H1 (cell line): ENCODE measurements around the gene GSK3B. TPM values are rescaled to one million over a fixed set of nuclear protein-coding genes. Genes with fewer than 3 reads are reported as not detected.

Source experiments
- CTCF ChIA-PET: fragments of 300-600 bp; sonication (Branson Sonifier 250); formaldehyde crosslinking; loops from one replicate; lab custom pipeline; 2021; ENCODE audit not compliant: partially characterized antibody; lab: Charles Lee
- POLR2A ChIA-PET: fragments of 300-600 bp; sonication (Branson Sonifier 250); formaldehyde crosslinking; loops from one replicate; lab custom pipeline; 2021; ENCODE audit warnings: inconsistent platforms; ENCODE audit not compliant: partially characterized antibody; lab: Charles Lee
- DNase-seq, 2 experiments: peaks; one replicate each; pipeline versions ENCODE4 v3.0.0 to v3.0.0-alpha.2; 2010 to 2022; ENCODE audit warnings: low spot score in 2 of 2, low read depth in 1 of 2, mixed read lengths in 1 of 2
- FAIRE-seq: peaks from 2 replicates; lab custom pipeline; 2011; peaks lifted over from hg19 to GRCh38; lab: Jason Lieb, UNC
- H2AFZ ChIP-seq: 2 replicates; pipeline ENCODE4 v1.8.1; 2012; ENCODE audit warnings: low read length, inconsistent platforms
- H2AK5ac ChIP-seq: 2 replicates; pipeline ENCODE4 v1.6.1; 2013; ENCODE audit warnings: low read depth, low read length
- H2BK120ac ChIP-seq: replicated peaks from 2 replicates; pipeline ENCODE3; 2013; ENCODE audit warnings: low read depth, low read length, inconsistent platforms
- H2BK12ac ChIP-seq: 2 replicates; pipeline ENCODE4 v1.6.1; 2013; ENCODE audit warnings: low read depth, low read length
- H2BK15ac ChIP-seq: 2 replicates; pipeline ENCODE4 v1.6.1; 2013; ENCODE audit warnings: low read length
- H2BK20ac ChIP-seq: 2 replicates; pipeline ENCODE4 v1.6.1; 2013; ENCODE audit warnings: low read length
- H2BK5ac ChIP-seq: 2 replicates; pipeline ENCODE4 v1.6.1; 2013; ENCODE audit warnings: low read depth, low read length
- H3K14ac ChIP-seq: 2 replicates; pipeline ENCODE4 v1.6.1; 2013; ENCODE audit warnings: inconsistent platforms; ENCODE audit not compliant: insufficient read length
- H3K18ac ChIP-seq: 2 replicates; pipeline ENCODE4 v1.6.1; 2013; ENCODE audit warnings: low read length; ENCODE audit errors: extremely low read depth
- H3K23ac ChIP-seq: 2 replicates; pipeline ENCODE4 v1.6.1; 2013; ENCODE audit warnings: inconsistent platforms; ENCODE audit not compliant: insufficient read length
- H3K23me2 ChIP-seq: 2 replicates; pipeline ENCODE4 v1.6.1; 2013; ENCODE audit warnings: low read depth, low read length
- H3K27ac ChIP-seq: 2 replicates; pipeline ENCODE4 v1.6.1; 2011; ENCODE audit warnings: low read depth, low read length, inconsistent platforms
- H3K27me3 ChIP-seq, 4 experiments: replicated peaks in 1 of 4; 1 replicate in 1 of 4; 2 replicates in 3 of 4; pipeline versions ENCODE4 v1.6.1 to v1.8.1; 2011 to 2013; ENCODE audit warnings: low read length in 3 of 4, mild to moderate bottlenecking in 3 of 4, inconsistent platforms in 2 of 4, mixed read lengths in 2 of 4, moderate library complexity in 1 of 4; ENCODE audit not compliant: control insufficient read depth in 3 of 4, insufficient read depth in 3 of 4; ENCODE audit errors: extremely low read depth in 1 of 4
- H3K36me3 ChIP-seq, 4 experiments: 2 replicates each; pipeline versions ENCODE4 v1.6.1 to v1.8.1; 2011 to 2013; ENCODE audit warnings: mild to moderate bottlenecking in 4 of 4, low read length in 3 of 4, moderate library complexity in 2 of 4, control low read depth in 1 of 4, inconsistent platforms in 1 of 4; ENCODE audit not compliant: insufficient read depth in 4 of 4, control insufficient read depth in 2 of 4
- H3K4ac ChIP-seq: replicated peaks from 2 replicates; pipeline ENCODE3; 2013; ENCODE audit warnings: low read length, low read depth, mixed read lengths, inconsistent platforms; ENCODE audit not compliant: insufficient read length
- H3K4me1 ChIP-seq, 4 experiments: replicated peaks in 1 of 4; 1 replicate in 1 of 4; 2 replicates in 3 of 4; pipeline versions ENCODE4 v1.6.1 to v1.8.1; 2011 to 2013; ENCODE audit warnings: low read length in 3 of 4, inconsistent platforms in 2 of 4, mixed read lengths in 1 of 4; ENCODE audit not compliant: insufficient read depth in 4 of 4, control insufficient read depth in 3 of 4
- H3K4me2 ChIP-seq, 2 experiments: 2 replicates each; pipeline versions ENCODE4 v1.6.1 to v1.8.1; 2011 to 2013; ENCODE audit warnings: low read depth in 2 of 2, low read length in 2 of 2, control low read depth in 1 of 2, inconsistent platforms in 1 of 2, mild to moderate bottlenecking in 1 of 2; ENCODE audit not compliant: insufficient read depth in 1 of 2
- H3K4me3 ChIP-seq, 4 experiments: fragments of 200-600, 300-600 bp in 1 of 4; sonication (generic), shearing (Covaris generic), sonication (Bioruptor Twin) in 1 of 4; 2 replicates each; pipeline versions ENCODE4 v1.5.1 to v1.8.1; 2011 to 2016; ENCODE audit warnings: low read length in 4 of 4, low read depth in 3 of 4, control low read depth in 2 of 4, inconsistent platforms in 2 of 4, mild to moderate bottlenecking in 2 of 4, mixed read lengths in 1 of 4, moderate library complexity in 1 of 4; ENCODE audit not compliant: insufficient read depth in 2 of 4; ENCODE audit errors: extremely low read depth in 1 of 4
- H3K56ac ChIP-seq: replicated peaks from 2 replicates; pipeline ENCODE3; 2013; ENCODE audit warnings: low read depth, mild to moderate bottlenecking, mixed read lengths, low read length, inconsistent platforms; ENCODE audit not compliant: insufficient read length
- H3K79me1 ChIP-seq: 2 replicates; pipeline ENCODE4 v1.6.1; 2013; ENCODE audit warnings: low read depth, low read length, control low read depth
- H3K79me2 ChIP-seq, 2 experiments: 2 replicates each; pipeline versions ENCODE4 v1.6.1 to v1.8.1; 2012 to 2013; ENCODE audit warnings: low read length in 2 of 2, mild to moderate bottlenecking in 2 of 2, inconsistent platforms in 1 of 2; ENCODE audit not compliant: insufficient read depth in 2 of 2, control insufficient read depth in 1 of 2
- H3K9ac ChIP-seq, 4 experiments: replicated peaks in 1 of 4; 1 replicate in 1 of 4; 2 replicates in 3 of 4; pipeline versions ENCODE4 v1.6.1 to v1.8.1; 2011 to 2013; ENCODE audit warnings: low read depth in 3 of 4, low read length in 3 of 4, control low read depth in 2 of 4, mild to moderate bottlenecking in 2 of 4, moderate library complexity in 2 of 4, inconsistent platforms in 1 of 4; ENCODE audit errors: extremely low read depth in 1 of 4
- H3K9me3 ChIP-seq, 2 experiments: 2 replicates each; pipeline versions ENCODE4 v1.6.1 to v1.8.1; 2012 to 2013; ENCODE audit warnings: mild to moderate bottlenecking in 2 of 2, moderate library complexity in 2 of 2, control low read depth in 1 of 2, inconsistent platforms in 1 of 2, low read depth in 1 of 2, low read length in 1 of 2, mixed read lengths in 1 of 2; ENCODE audit not compliant: insufficient read depth in 2 of 2
- H4K20me1 ChIP-seq, 2 experiments: replicated peaks in 1 of 2; 2 replicates each; pipeline versions ENCODE3 to v1.8.1; 2011 to 2013; ENCODE audit warnings: inconsistent platforms in 2 of 2, low read length in 2 of 2, mild to moderate bottlenecking in 1 of 2; ENCODE audit not compliant: insufficient read depth in 2 of 2, control insufficient read depth in 1 of 2
- H4K5ac ChIP-seq: 2 replicates; pipeline ENCODE4 v1.6.1; 2013; ENCODE audit warnings: low read length, low read depth, mixed read lengths, inconsistent platforms; ENCODE audit not compliant: insufficient read length
- H4K8ac ChIP-seq: 2 replicates; pipeline ENCODE4 v1.8.0; 2013; ENCODE audit warnings: mild to moderate bottlenecking, moderate library complexity, low read length, inconsistent platforms; ENCODE audit not compliant: insufficient read depth; ENCODE audit errors: extremely low read depth
- H4K91ac ChIP-seq: replicated peaks from 2 replicates; pipeline ENCODE3; 2013; ENCODE audit warnings: low read length, mixed read lengths, inconsistent platforms; ENCODE audit not compliant: insufficient read length
- CEBPB ChIP-seq: IDR thresholded peaks from 2 replicates; pipeline ENCODE4 v1.6.1; 2012; ENCODE audit warnings: low read depth, low read length
- CHD1 ChIP-seq: IDR thresholded peaks from 2 replicates; pipeline ENCODE4 v1.6.1; 2012; ENCODE audit warnings: low read depth, low read length, improper control_type of control experiment
- EGR1 ChIP-seq: IDR thresholded peaks from 2 replicates; pipeline ENCODE4 v1.6.1; 2011; ENCODE audit warnings: low read depth, low read length, borderline replicate concordance
- EP300 ChIP-seq, 2 experiments: IDR thresholded peaks; 1 replicate in 1 of 2; 2 replicates in 1 of 2; pipeline ENCODE4 v1.6.1; 2011 to 2012; ENCODE audit warnings: low read depth in 2 of 2, low read length in 2 of 2, mild to moderate bottlenecking in 2 of 2, borderline replicate concordance in 1 of 2, inconsistent platforms in 1 of 2, moderate library complexity in 1 of 2
- GTF2F1 ChIP-seq: IDR thresholded peaks from 2 replicates; pipeline ENCODE4 v1.6.1; 2012; ENCODE audit warnings: low read depth, low read length, improper control_type of control experiment, borderline replicate concordance
- JUND ChIP-seq: IDR thresholded peaks from 2 replicates; pipeline ENCODE4 v1.6.1; 2011; ENCODE audit warnings: mild to moderate bottlenecking, improper control_type of control experiment, low read length
- KDM1A ChIP-seq: fragments of 200-600, 300-600 bp; sonication (generic); IDR thresholded peaks from 2 replicates; pipeline ENCODE4 v1.7.1; 2016; ENCODE audit warnings: mild to moderate bottlenecking, low read length, borderline replicate concordance
- POLR2AphosphoS5 ChIP-seq: IDR thresholded peaks from 2 replicates; pipeline ENCODE4 v1.6.1; 2011; ENCODE audit warnings: low read depth, low read length
- POU5F1 ChIP-seq: IDR thresholded peaks from 2 replicates; pipeline ENCODE4 v1.6.1; 2011; ENCODE audit warnings: low read depth, mild to moderate bottlenecking, low read length, moderate library complexity
- TAF1 ChIP-seq: IDR thresholded peaks from 2 replicates; pipeline ENCODE4 v1.6.1; 2011; ENCODE audit warnings: mild to moderate bottlenecking, low read depth, low read length
- TEAD4 ChIP-seq: IDR thresholded peaks from 2 replicates; pipeline ENCODE4 v1.6.1; 2012; ENCODE audit warnings: low read depth, low read length, inconsistent platforms, mixed read lengths
- WGBS, 2 experiments: shearing (Covaris generic) in 1 of 2; methylation state at CpG; one replicate each; pipeline versions ENCODE4 v1.1.6 to v1.1.7; 2013 to 2015; ENCODE audit warnings: low lambda C conversion rate in 2 of 2, mixed read lengths in 2 of 2, inconsistent platforms in 1 of 2, low coverage in 1 of 2, missing lambda C conversion rate in 1 of 2; ENCODE audit not compliant: insufficient replicate concordance in 2 of 2, insufficient coverage in 1 of 2, insufficient read length in 1 of 2; ENCODE audit errors: extremely low coverage in 1 of 2, missing lambda C conversion rate in 1 of 2; 5-methylcytosine and 5-hydroxymethylcytosine counted together
- polyA plus RNA-seq, 7 experiments: library from polyadenylated mRNA; depleted of rRNA in 3 of 7; stranded (reverse) in 5 of 7; unstranded in 2 of 7; fragments of >200 nt in 5 of 7; fragments of 200-250 nt in 2 of 7; gene quantifications; 1 replicate in 5 of 7; 2 replicates in 1 of 7; 4 replicates in 1 of 7; pipeline versions ENCODE4 v1.2.1 to v1.2.3, GENCODE V29; 2011 to 2013; ENCODE audit warnings: missing spikeins in 2 of 7, mixed read lengths in 2 of 7
- total RNA-seq: library from RNA; stranded (reverse); fragmentation: NEBNext Ultra II Directional; extraction: Animal tissue kit (Norgen Biotek cat#: 25700); gene quantifications from 2 replicates; pipeline ENCODE4 v1.2.1, GENCODE V29; 2021

The GSK3B gene
- total and polyA plus RNA-seq, 2 of the 8 experiments (the other 6 are each of a cell fraction or from before 2014, with no cell fraction given), result 24.2 to 50.7 TPM

- peak overlapping the region; percentile 94 for H4K91ac ChIP-seq
- H3K9me3 ChIP-seq, result no peaks in the 10 kb centered on the region
- H3K4me3 ChIP-seq, result peak overlapping the region; percentile 86 to 99 (median 94)
- peak overlapping the region; percentile 95 to 99 for H3K4me2 ChIP-seq
- H3K18ac ChIP-seq, result peak overlapping the region; percentile 99
- peaks cover 0 to 2% (median 0%) of the 10 kb centered on the region in 4 experiments; a peak in 4 of 7 replicates for H3K4me1 ChIP-seq
- no peak overlapping the region for H2AK5ac ChIP-seq
- peak overlapping the region; percentile 99 to 100 (median 100) for H3K9ac ChIP-seq
- peak overlapping the region; percentile 93 for H3K4ac ChIP-seq
- H2BK15ac ChIP-seq, result no peak overlapping the region; the same call in 1 of the 2 replicates
- peak overlapping the region; percentile 99 for H2BK5ac ChIP-seq
- no peak overlapping the region for H2BK20ac ChIP-seq
- CTCF ChIA-PET, result interaction anchor here (0.6 to 0.9 kb wide), 3 partner anchors 38 to 57 kb away, joined by 3 read pairs; no protein-coding TSS in a partner anchor
- H3K27me3 ChIP-seq, result no peaks in the 10 kb centered on the region
- H2BK12ac ChIP-seq, result peak overlapping the region; percentile 93
- peak overlapping the region; percentile 17; the same call in 1 of the 2 replicates for H2AFZ ChIP-seq
- H4K20me1 ChIP-seq, result peaks cover 8 to 11% of the 10 kb centered on the region in 2 experiments
- peak overlapping the region; percentile 96 for H3K56ac ChIP-seq
- peak overlapping the region; percentile 82 for H4K5ac ChIP-seq
- peaks cover 0 to 19% (median 0%) of the 10 kb centered on the region in 4 experiments; a peak in 2 of 8 replicates for H3K36me3 ChIP-seq
- H3K79me2 ChIP-seq, result peaks cover 25 to 73% of the 10 kb centered on the region in 2 experiments
- POLR2A ChIA-PET, result interaction anchor here (0.6 to 2.9 kb wide), 43 partner anchors 10 to 631 kb away, joined by 3 to 30 read pairs (median 4); partner anchors contain the start of genes FSTL1, LRRC58 and TMEM39A
- FAIRE-seq (no peak), DNase-seq (peak; percentile 72 to 85)
- H2BK120ac ChIP-seq, result peak overlapping the region; percentile 66
- H3K14ac ChIP-seq, result peak overlapping the region; percentile 82
- H3K23ac ChIP-seq, result no peak overlapping the region
- 0% methylated on average over 55 of the region's 58 CpGs; no CpG with 5 or more reads in 1 of the 2 experiments for WGBS, 2 experiments
- H4K8ac ChIP-seq, result peak overlapping the region; percentile 100; the same call in 1 of the 2 replicates
- no peaks in the 10 kb centered on the region for H3K79me1 ChIP-seq
- peak overlapping the region; percentile 99 for H3K27ac ChIP-seq
- H3K23me2 ChIP-seq, result peaks cover 7% of the 10 kb centered on the region; the same call in 1 of the 2 replicates
- TF ChIP-seq TEAD4 (no peak), POU5F1 (no peak), EGR1 (no peak), POLR2AphosphoS5 (peak; percentile 96), TAF1 (peak; percentile 95), EP300 (IDR thresholded peaks at IDR 0.05; ENCODE audit: borderline replicate concordance in 1 of 2, low read depth in 2 of 2, low read length in 2 of 2) (no peak), GTF2F1 (no peak), CEBPB (no peak), JUND (peak; percentile 62), CHD1 (peak; percentile 66; the same call in 1 of the 2 replicates), KDM1A (no peak)
Observed at GRCh38 chr3:120095226-120095978, 1.2 kb upstream of the GSK3B start.
